Parathyroid adenoma (tissue), 2 donors: ENCODE measurements around the gene MCRIP1.

Experiments
- H2AFZ ChIP-seq: fragments of 300-600 bp; sonication (generic); one replicate; pipeline ENCODE4 v1.7.0; 2017; ENCODE audit warnings: antibody characterized with exemption, mild to moderate bottlenecking
- H3K27ac ChIP-seq: fragments of 300-600 bp; sonication (generic); one replicate; pipeline ENCODE4 v1.7.0; 2017
- H3K27me3 ChIP-seq: fragments of 300-600 bp; sonication (generic); one replicate; pipeline ENCODE4 v1.7.0; 2017; ENCODE audit warnings: low read length; ENCODE audit not compliant: control insufficient read depth, insufficient read depth
- H3K36me3 ChIP-seq: fragments of 300-600 bp; sonication (generic); one replicate; pipeline ENCODE4 v1.7.0; 2017; ENCODE audit warnings: low read length; ENCODE audit not compliant: control insufficient read depth, insufficient read depth
- H3K4me1 ChIP-seq: fragments of 300-600 bp; sonication (generic); one replicate; pipeline ENCODE4 v1.7.0; 2017; ENCODE audit warnings: control low read depth
- H3K4me2 ChIP-seq: fragments of 300-600 bp; sonication (generic); one replicate; pipeline ENCODE4 v1.7.0; 2017; ENCODE audit warnings: low read length
- H3K4me3 ChIP-seq: fragments of 300-600 bp; sonication (generic); one replicate; pipeline ENCODE4 v1.7.0; 2017; ENCODE audit warnings: low read depth, low read length
- H3K79me2 ChIP-seq: fragments of 300-600 bp; sonication (generic); one replicate; pipeline ENCODE4 v1.7.0; 2017; ENCODE audit warnings: control low read depth
- H3K9ac ChIP-seq: fragments of 300-600 bp; sonication (generic); one replicate; pipeline ENCODE4 v1.7.0; 2017; ENCODE audit warnings: mild to moderate bottlenecking
- H3K9me3 ChIP-seq: fragments of 300-600 bp; sonication (generic); one replicate; pipeline ENCODE4 v1.7.0; 2017; ENCODE audit warnings: low read length; ENCODE audit not compliant: control insufficient read depth
- CTCF ChIP-seq: fragments of 300-600 bp; sonication (generic); IDR thresholded peaks from one replicate; pipeline ENCODE4 v1.7.0; 2017; ENCODE audit warnings: antibody characterized with exemption, mild to moderate bottlenecking
- donor health status: primary hyperparathyroidism.

The MCRIP1 gene

GRCh38 chr17:81838753-81839255 is 5.7 kb upstream of the MCRIP1 start:
- Histone ChIP-seq H3K36me3 (no peaks in the 10 kb centered on the region), H3K9me3 (no peaks in the 10 kb centered on the region), H3K27ac (no peak overlapping the region), H3K4me3 (peak overlapping the region; percentile 29), H3K4me1 (peaks cover 7% of the 10 kb centered on the region), H3K4me2 (peak overlapping the region; percentile 59), H3K27me3 (no peaks in the 10 kb centered on the region), H3K9ac (no peak overlapping the region), H2AFZ (peak overlapping the region; percentile 69), H3K79me2 (no peaks in the 10 kb centered on the region)
- no peak for TF ChIP-seq CTCF

GRCh38 chr17:81837641-81838040 is 4.5 kb upstream of the MCRIP1 start:
- Histone ChIP-seq H3K27ac (no peak overlapping the region), H3K4me3 (no peak overlapping the region), H3K4me1 (peaks cover 7% of the 10 kb centered on the region), H3K79me2 (no peaks in the 10 kb centered on the region), H3K9ac (no peak overlapping the region), H3K27me3 (no peaks in the 10 kb centered on the region), H2AFZ (no peak overlapping the region), H3K4me2 (no peak overlapping the region), H3K9me3 (no peaks in the 10 kb centered on the region), H3K36me3 (no peaks in the 10 kb centered on the region)
- TF ChIP-seq CTCF = no peak

GRCh38 chr17:81834831-81835267 is 1.8 kb upstream of the MCRIP1 start, which contains the start of gene PPP1R27:
Gene PPP1R27, minus strand, starts transcription at chr17:81835050. Its CDS starts 97 bp downstream, at chr17:81834953.
- no peak within 1 kb of the TSS for H3K9ac ChIP-seq
- H3K27ac ChIP-seq = peak within 1 kb of the TSS; percentile 82
- H3K4me2 ChIP-seq = peak within 1 kb of the TSS; percentile 79
- H2AFZ ChIP-seq = no peak within 1 kb of the TSS
- no peaks in the 10 kb centered on the region for H3K9me3 ChIP-seq
- peaks cover 6% of the 10 kb centered on the region for H3K4me1 ChIP-seq
- H3K27me3 ChIP-seq = no peaks in the 10 kb centered on the region
- peak within 1 kb of the TSS; percentile 96 for H3K4me3 ChIP-seq
- peaks cover 8% of the 10 kb centered on the region for H3K79me2 ChIP-seq
- no peak for TF ChIP-seq CTCF
- no peaks in the 10 kb centered on the region for H3K36me3 ChIP-seq

- Histone ChIP-seq H3K27me3 (no peaks in the 10 kb centered on the region), H3K9ac (no peak overlapping the region), H3K79me2 (peaks cover 14% of the 10 kb centered on the region), H3K4me1 (peaks cover 6% of the 10 kb centered on the region), H3K9me3 (no peaks in the 10 kb centered on the region), H3K4me2 (peak overlapping the region; percentile 79), H3K4me3 (peak overlapping the region; percentile 96), H2AFZ (peak overlapping the region; percentile 87), H3K36me3 (no peaks in the 10 kb centered on the region), H3K27ac (peak overlapping the region; percentile 82)
- no peak for TF ChIP-seq CTCF
Observed at GRCh38 chr17:81833921-81834830, 1.1 kb upstream of the MCRIP1 start.
